Left ventricle myocardium superior (tissue), 1 donor: ENCODE measurements around the gene MRFAP1L1. TPM values are rescaled to one million over a fixed set of nuclear protein-coding genes. Genes with fewer than 3 reads are reported as not detected.

ENCODE experiments used
- ATAC-seq: fragments of 200-7000 bp; cut with Tn5 transposase; one replicate; pipeline ENCODE4 v1.9.1; 2020; ENCODE audit warnings: mild to moderate bottlenecking, moderate library complexity
- DNase-seq: peaks from one replicate; pipeline ENCODE4 v3.0.0-alpha.2; 2020
- intact Hi-C: fragments of 100-400 bp; cut with micrococcal nuclease; formaldehyde crosslinking; loops from one replicate; pipeline ENCODE4 v1.11.0; 2022
- total RNA-seq: library from RNA; stranded (reverse); fragmentation: NEBNext Ultra II Directional; extraction: Animal tissue kit (Norgen Biotek cat#: 25700); gene quantifications from one replicate; pipeline ENCODE4 v1.2.1, GENCODE V29; 2021
- donor health status: DM: no; HTN: yes; CAD: no; lungs with severe emphysema.

The MRFAP1L1 gene
- total RNA-seq, 1 donor from 2014 or later, result 42.9 TPM

DNA sequence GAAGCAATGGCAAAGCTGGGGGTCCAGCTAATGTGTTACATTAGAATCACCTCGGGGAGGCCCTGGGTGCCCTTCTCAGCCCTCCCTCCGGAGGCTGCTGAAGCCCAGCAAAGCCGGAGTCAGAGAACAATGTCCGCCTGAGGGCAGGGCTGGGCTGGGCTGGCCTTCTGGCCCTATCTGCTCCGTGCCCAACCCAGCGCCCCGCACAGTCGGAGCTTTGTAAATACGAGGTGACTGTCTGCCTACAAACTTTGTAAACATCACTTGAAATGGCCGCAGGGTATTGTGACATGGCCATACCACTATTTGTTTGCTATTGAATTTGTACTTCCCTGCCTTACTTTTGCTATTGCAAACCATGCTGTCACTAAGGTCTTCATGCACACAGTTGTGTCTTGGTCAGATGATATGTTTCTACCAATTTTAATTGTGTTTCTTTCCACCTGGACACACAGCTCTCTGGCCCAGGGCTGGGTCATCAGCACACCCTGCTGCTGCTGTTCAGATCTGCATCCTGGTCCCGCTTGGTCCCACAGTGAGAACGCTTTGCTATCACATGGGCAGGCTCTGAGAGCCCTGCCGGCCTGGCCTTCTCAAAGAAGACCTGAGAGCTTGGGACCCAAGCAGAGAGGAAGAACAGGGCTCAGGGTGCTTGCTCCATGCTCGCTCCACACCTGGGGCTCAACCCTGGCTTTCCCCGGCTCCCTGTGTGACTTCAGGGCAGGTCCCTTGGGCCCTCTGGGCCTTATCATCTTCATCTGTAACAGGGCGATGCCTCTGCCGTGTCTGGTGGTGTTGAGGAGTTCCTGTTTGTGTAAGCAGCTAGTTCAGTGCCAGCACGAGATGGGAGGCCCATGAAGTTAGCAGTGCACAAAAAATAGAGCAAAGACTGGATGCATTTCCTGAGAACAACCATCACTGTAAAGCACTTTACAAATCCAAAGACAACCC, 13.7 kb downstream of the MRFAP1L1 start:
- intact Hi-C loops, result no loop called here
- ATAC-seq, result peak; percentile 22
- no peak for DNase-seq

DNA sequence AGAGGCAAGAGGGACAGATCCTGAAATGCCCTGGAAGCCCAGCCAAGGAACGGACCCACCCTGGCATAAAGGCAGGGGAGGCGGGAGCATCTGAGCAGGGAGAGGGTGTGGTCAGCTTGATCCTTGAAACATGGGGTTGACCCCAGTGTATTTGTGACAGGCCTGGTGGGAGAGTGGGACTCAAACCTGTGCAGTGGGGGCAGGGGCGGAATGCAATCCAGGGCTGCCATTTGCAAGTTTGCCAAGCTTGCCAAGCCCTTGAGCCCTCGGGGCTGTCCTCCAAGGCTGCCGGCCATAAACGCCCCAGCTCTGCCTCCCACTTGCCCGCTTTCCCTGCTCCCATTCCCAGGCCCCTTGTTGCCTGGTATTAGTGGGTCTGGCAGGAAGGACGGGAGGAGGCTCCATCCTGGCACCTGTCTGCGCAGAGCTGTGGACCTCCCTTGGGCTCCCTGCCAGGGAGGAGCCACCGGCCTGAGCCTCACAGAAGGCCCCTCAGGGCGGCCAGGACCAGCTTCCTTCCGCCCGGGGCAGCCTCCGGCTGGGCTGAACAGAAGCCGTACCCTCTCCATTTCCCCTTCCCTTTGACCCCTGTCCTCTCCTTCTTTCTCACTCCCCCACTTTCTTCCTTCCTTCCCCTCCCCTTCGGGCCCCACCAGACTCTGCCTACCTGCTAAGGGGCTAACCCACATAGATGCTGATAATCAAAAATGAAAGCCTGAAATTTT, 15.3 kb downstream of the MRFAP1L1 start:
- intact Hi-C loops, result no loop called here
- ATAC-seq (no peak), DNase-seq (no peak)

DNA sequence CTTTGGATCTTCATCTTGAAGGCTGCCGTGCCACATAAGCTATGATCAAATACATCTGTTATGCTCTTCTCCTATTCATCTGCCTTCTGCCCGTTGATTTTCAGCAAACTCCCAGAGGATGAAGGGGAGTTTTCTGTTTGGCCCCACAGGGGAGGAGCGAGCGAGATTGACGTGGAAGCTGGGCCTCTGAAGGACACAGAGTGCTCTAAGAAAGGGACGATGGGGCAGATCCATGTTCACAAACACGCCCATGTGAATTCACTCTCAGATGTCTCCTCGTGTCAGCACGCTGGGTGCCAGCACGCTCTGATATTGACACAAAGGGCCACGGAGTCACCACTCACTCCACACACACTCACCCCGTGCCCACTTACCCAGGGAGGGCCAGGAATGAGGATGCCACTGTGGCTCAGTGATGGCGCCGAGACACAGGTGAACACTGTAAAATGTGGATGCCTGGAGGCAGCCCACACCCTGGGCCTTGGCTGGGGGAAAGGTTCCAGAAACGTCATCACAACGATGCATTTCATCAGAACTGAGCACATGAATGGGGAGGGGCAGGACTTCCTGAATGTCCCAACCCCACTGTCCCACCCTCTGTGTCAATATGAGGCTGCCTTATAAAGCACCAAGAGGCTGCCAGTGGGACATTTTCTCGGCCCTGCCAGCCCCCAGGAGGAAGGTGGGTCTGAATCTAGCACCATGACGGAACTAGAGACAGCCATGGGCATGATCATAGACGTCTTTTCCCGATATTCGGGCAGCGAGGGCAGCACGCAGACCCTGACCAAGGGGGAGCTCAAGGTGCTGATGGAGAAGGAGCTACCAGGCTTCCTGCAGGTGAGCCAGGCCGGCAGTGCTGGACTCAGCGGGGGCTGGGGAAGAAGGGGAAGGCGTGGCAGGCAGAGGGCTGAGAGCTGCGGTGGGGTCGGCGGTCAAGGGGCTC, 16.2 kb downstream of the MRFAP1L1 start, which contains the start of gene S100P:
Gene S100P (plus strand): TSS at position 648 of the 946 bp plus-strand sequence. CDS start 55 bp downstream, at position 703.
- no peak for ATAC-seq
- intact Hi-C loops, result no loop called here
- DNase-seq, result no peak

DNA sequence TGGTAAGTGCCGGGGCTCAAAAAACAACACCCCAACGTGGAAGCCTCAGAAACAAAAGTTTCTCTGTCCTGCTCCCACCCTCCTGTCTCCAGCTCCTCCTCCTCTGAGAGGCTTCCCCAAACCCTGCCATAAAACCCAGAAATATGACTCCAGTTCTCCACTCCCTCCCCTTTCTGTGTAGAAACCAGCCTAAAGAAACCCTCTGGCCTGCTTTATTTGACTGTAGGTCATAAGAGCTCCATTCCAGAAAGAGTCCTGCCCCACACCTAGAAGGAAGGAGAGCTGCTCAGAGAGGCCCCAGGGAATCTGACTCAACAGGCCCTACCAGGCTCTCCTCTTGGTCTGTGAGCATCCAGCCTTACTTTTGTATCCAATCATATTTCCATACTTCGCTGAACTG, 16.9 kb downstream of the MRFAP1L1 start:
- no peak for DNase-seq
- intact Hi-C loops, result no loop called here
- no peak for ATAC-seq

GRCh38 chr4:6692379-6692778, 17.3 kb downstream of the MRFAP1L1 start:
- ATAC-seq (no peak), DNase-seq (no peak)
- intact Hi-C loops, result no loop called here

- no peak for DNase-seq
- intact Hi-C loops, result no loop called here
- no peak for ATAC-seq
Observed at GRCh38 chr4:6689506-6689960, 20.1 kb downstream of the MRFAP1L1 start.

DNA sequence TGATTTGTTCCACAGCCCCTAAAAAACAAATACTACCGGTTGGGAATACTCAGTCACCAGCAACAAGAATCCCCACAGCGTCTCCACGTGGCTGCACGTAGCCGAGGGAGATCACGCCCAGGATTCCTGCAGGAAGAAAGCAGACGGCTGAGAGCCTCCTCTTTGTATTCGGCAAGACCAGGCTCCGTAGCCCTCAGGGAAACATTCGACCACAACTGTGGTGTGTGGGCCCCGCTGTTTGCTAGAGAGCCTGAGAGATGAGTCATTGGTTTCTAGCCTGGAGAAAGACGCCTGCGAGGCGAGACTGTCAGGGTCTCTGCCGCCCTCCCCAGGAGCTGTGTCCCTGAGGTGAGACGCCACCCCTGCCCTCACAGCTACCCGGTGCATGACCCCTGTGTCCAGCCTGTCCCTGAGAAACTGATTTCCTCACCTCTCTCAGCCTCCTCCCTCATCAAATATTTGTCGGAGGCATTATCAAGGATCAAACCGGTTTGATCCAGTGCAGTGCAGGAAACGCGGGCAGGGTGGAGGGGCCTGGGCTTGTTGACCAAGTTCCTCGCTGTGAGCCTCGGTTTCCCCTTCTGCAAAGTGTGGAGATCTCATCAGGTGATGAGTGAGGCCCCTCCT, 20.7 kb downstream of the MRFAP1L1 start:
- ATAC-seq (peak; percentile 44), DNase-seq (peak; percentile 48)
- intact Hi-C loops, result no loop called here

DNA sequence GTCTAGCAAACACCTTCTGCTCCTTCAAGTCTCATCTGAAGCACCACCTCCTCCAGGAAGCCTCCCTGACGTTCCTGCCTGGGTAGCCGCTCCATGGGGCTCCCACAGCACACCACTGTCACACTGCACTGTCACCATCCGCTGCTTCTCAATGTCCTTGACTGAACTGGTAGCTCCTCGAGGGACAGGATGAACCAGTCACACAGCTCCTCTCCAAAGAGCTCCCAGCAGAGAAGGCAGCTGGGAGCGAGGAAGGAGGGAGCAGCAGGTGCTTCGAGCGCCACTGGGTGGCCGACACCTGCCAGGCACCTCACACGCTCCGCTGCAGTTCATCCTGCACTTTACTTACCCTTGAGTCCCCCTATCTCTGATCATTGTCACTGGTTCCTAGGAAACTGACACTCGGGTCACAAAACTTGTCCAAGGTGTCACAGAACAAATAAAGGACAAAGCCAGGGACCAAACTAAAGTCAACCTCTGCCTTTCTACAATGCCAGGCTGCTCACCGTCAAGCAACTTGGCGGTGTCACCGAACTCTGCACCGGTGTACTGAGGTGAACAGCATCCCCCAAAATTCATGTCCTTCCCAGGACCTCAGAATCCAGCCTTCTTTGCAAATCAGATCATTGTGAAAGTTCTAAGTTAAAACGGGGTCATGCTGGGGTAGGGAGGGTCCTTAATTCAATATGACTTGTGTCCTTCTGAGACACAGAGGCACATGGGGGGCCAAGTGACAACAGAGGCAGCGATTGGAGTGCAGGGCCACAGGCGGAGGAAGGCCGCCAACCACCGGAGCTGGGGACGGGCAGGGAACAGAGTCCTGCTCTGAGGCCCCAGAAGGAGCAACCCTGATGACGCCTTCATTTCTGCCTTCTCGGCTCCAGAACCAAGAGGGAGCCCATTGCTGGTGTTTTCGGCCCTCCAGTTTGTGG, 21.5 kb downstream of the MRFAP1L1 start:
- intact Hi-C loops, result no loop called here
- DNase-seq (no peak), ATAC-seq (no peak)

DNA sequence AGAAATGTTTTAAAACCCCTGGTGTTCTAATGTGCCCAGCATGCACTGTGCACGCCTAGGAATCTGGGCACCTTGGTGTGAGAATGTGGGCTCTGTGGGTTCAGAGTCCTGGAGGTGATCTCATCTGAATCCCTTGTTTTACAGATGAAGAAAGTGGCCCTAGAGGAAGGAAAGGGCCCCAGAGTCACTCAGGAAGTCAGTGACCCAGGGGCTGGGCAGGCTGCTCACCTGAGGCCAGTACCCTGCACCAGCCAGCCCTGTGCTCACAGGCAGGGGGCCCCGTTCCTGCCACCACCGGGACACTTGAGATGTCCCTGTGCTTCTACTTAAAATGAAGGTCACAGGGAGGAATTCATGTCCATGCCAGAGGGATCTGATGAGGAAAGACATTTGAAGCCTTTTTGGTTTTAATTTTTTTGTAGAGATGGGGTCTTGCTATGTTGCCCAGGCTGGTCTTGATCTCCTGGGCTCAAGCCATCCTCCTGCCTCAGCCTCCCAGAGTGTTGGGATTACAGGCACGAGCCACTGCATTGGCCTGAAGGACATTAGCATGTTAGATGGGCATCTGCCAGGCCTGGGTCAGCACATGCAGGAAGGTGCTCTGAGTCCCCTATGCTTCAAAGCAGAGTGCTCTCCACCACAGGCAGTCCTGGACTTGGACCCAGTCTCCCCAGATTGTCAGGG, 23.4 kb downstream of the MRFAP1L1 start:
- intact Hi-C loops, result no loop called here
- ATAC-seq (no peak), DNase-seq (no peak)

DNA sequence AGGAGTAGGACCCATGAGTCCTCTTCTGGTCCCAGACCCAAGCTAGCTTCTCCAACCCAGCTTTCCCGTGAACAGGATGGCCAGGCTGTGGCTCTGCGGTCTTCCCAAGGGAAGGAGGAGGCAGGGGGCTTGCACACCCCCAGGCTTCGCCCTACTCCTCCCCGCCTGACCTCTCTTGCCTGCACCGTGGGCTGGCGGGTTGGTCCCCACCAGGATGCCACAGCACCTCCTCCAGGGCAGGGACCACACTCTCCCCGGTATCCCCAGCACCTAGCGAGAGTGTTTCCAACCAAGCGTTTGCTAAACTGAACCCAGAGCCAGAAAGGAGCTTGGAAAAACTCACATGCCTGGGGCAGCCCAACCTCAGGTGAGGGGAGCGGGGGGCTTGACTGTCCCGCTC, 25.0 kb downstream of the MRFAP1L1 start:
- DNase-seq (no peak), ATAC-seq (no peak)
- intact Hi-C loops, result no loop called here

- intact Hi-C loops, result no loop called here
- ATAC-seq (no peak), DNase-seq (no peak)
Observed at GRCh38 chr4:6682862-6683590, 26.6 kb downstream of the MRFAP1L1 start.

- ATAC-seq, result no peak
- no peak for DNase-seq
- intact Hi-C loops, result no loop called here
Observed at GRCh38 chr4:6681191-6681590, 28.5 kb downstream of the MRFAP1L1 start.

DNA sequence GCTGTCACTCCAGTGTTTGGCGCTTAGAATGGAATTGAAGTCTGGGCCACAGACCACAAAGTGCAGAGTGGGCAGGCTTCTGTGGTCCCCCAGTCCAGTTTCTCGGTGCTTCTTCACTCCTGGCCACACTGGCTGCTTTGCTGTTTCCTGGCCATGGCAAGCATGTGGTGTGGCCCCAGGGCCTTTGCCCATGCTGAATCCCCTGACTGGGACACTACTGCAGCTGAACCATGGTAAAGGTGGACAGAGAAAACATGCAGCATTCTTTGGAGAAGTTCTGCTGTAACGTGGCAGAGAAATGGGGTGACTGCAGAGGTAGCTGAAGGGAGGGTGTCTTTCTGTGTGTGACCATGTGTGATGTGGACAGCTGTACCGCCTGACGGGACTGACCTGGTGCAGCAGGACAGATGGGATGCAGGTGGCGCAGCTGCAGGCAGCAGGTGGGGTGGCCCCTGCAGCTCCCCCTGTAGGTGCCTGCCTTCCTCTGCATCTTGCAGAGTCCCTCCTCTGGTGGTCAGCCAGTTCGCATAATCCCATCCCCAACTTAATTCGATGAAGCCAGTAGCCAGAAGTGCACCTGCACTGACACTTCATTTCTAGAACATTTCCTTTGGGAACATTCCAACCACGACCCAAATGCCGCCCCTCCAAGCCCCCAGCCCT, 29.2 kb downstream of the MRFAP1L1 start:
- ATAC-seq (no peak), DNase-seq (no peak)
- intact Hi-C loops, result no loop called here

GRCh38 chr4:6676722-6677558, 32.7 kb downstream of the MRFAP1L1 start:
- DNase-seq (no peak), ATAC-seq (no peak)
- intact Hi-C loops, result no loop called here

DNA sequence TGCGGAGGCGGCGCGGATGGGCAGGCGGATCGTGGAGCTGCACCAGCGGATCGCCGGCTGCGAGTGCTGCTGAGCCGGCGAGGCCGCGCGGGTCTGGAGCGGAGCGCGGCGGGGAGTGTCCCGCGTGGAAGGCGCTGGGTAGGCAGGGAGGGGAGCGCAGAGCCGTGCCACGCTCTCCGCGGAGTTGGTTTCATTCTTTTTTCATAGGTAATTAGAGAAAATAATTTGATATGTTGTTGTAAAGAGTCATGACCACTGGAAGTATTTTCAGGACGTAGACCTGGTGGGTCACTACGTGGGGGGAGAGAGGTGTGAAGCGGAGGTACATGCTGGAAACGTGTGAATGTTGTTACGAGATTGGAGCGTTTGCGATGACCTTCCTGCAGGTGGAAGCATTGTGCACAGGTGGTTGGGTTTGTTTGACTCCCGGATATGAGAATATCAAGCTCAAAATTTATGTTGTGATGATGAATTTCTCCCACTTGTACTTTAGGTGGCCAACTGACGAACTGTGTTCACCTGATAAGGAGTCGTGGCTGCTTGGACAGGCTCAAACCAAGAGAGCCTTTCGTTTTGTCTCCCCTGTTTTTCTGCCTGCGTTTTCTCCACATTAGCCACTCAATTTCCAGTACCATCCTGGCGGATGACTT, 35.0 kb downstream of the MRFAP1L1 start:
- intact Hi-C loops, result no loop called here

More for the DNA sequence above, 35.0 kb downstream of the MRFAP1L1 start:
- ATAC-seq (no peak), DNase-seq (no peak)
